GM21381 (cell line): ENCODE data around the gene MADD.

Experiments used
- ATAC-seq: cut with Tn5 transposase; IDR thresholded peaks from one replicate; pipeline ENCODE4 v1.9.1; 2021; ENCODE audit warnings: mild to moderate bottlenecking, moderate library complexity; ENCODE audit not compliant: unreplicated experiment

The MADD gene

GRCh38 chr11:47269829-47270305 lies at the start of gene MADD:
MADD (plus strand) TSS chr11:47270133.
- peak; percentile 69 for ATAC-seq

DNA sequence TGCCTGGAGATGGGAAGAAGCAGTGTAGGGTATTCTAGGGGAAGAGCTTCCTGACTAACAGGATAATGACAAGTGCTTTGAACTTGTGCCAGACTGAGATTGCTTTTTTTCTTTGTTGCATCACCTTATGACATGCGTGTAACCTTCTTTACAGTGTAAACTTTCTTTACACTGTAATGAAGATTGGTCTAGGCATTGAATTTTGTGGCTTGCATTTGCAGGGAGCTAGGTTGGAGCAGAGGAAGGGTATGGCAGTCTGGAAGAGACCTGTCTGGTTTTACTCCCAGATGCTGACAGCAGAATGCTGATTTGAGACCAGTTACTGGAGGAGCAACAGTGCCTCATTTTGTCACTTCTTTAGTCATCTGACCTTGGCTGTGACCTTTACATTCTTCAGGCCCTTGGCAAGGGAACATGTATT lies 49.5 kb upstream of the MADD start:
- ATAC-seq, result no peak

GRCh38 chr11:47222696-47223095 lies 47.2 kb upstream of the MADD start:
- ATAC-seq, result no peak

- ATAC-seq, result peak; percentile 81
Observed at GRCh38 chr11:47225552-47226400, 44.2 kb upstream of the MADD start.

GRCh38 chr11:47229161-47229560 lies 40.8 kb upstream of the MADD start:
- ATAC-seq, result no peak

DNA sequence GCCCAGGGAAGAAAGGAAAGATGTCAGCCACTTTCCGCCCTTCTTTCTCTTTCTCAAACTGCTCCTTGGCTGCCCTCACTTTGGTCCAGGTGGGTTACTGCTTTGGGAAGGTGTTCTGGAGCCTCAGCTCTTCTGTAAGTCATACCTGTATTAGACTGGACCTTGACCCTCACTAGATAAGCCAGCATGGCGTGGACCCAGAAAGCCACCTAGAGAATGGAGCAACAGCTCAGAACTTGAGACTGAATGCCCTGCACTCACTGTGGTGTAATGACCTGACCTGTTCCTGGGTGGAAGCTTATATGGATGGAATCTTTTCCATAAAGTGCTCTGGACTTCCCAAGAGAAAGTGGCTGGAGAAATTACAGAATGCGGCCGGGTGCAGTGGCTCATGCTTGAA lies 36.9 kb upstream of the MADD start:
- no peak for ATAC-seq

DNA sequence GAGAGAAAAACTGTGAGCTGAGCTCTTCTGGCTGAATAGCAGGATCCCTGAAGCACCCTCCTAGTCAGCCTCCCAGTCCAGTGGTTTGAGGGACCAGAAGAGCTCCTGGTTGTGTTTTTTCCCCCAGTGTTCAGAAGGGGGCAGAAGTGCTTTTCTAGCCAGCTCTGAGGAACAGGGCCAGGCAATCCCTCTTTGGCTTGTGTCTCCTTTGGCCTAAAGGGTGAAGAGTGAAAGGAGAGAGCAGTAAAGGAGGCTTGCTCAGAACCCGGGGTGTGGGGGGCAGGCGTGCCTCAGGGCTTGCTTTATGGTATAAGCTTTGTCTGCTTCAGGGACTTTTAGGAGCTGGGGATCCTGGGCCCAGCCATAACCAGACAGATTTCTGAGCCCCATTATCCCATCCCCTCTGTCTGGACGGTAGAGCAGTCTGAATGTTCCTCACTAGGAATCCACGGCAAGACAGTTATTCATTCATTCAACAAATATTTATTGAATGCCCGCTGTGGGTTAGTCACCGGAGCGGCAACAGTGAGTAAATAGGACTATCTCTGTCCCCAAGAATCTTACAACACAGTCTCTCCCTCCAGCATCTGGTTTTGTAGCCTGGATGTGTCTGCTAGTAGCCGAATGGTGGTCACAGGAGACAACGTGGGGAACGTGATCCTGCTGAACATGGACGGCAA lies 35.8 kb upstream of the MADD start:
- ATAC-seq, result no peak

DNA sequence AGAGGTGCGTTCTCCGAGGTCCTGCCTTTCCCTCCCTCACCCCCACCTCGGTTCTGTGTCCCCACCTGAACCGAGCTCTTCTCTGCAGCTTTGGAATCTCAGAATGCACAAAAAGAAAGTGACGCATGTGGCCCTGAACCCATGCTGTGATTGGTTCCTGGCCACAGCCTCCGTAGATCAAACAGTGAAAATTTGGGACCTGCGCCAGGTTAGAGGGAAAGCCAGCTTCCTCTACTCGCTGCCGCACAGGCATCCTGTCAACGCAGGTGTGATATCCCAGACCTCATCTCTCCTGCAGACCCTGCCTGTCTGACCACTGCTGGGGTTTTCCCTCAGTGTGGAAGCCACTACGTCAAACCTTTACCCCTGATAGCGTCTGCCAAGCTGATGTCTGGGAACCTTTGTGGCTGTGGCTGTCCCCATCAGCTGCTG lies 35.2 kb upstream of the MADD start:
- no peak for ATAC-seq

DNA sequence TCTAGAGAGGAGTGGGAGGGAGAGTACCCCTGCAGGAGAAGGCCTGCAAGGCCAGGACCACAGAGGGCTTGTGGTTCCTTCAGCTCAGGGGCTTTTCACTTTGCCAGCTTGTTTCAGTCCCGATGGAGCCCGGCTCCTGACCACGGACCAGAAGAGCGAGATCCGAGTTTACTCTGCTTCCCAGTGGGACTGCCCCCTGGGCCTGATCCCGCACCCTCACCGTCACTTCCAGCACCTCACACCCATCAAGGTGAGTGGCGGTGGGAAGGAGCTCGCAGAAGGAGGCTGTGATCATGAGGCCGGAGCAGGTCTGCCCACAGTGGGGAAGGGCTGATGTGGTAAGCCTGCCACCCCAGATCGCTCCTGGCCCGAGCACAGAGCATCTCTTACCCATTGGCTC lies 34.8 kb upstream of the MADD start:
- no peak for ATAC-seq

DNA sequence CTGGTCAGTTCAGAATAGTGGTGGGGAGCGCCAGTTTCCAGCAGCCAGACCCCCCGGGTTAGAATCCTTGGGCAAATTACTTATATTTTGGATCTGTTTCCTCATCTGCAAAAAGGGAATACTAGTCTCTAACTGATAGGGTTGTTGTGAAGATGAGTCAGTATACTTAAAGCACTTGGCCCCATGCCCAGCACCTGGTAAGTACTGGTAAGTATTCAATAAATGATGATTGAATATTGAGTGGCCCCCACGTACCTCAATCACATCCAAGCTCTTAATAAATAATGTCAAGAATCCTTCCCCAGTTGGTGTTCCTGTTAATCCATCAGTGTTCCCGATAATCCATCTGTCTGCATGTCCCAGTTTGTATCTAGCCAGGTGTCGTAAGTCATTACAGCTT lies 33.5 kb upstream of the MADD start:
- no peak for ATAC-seq

DNA sequence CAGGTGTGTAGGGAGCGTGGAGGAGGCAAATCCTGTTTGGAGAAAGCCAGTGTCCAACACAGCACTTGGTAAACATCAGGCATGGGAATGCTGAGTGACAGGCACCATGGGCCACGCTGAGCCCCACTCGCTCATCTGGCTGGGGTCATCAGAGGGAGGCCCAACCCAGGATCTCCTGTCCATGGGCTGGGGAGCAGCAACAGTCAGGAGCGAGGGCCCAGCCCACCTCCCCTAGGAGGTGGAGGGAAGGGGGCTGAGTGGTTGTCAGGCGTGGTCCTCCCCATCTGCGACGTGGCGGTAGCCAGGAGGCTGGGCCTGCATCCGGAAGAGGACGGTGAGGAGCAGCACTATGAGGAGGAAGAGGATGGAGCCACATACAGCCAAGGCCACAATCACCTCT lies 30.1 kb upstream of the MADD start:
- ATAC-seq, result no peak

GRCh38 chr11:47241841-47242301 lies 28.1 kb upstream of the MADD start:
- no peak for ATAC-seq

GRCh38 chr11:47242596-47243192 lies 27.2 kb upstream of the MADD start:
- no peak for ATAC-seq

GRCh38 chr11:47243454-47243853 lies 26.5 kb upstream of the MADD start:
- no peak for ATAC-seq

GRCh38 chr11:47244448-47245350 lies 25.2 kb upstream of the MADD start:
- ATAC-seq, result no peak

DNA sequence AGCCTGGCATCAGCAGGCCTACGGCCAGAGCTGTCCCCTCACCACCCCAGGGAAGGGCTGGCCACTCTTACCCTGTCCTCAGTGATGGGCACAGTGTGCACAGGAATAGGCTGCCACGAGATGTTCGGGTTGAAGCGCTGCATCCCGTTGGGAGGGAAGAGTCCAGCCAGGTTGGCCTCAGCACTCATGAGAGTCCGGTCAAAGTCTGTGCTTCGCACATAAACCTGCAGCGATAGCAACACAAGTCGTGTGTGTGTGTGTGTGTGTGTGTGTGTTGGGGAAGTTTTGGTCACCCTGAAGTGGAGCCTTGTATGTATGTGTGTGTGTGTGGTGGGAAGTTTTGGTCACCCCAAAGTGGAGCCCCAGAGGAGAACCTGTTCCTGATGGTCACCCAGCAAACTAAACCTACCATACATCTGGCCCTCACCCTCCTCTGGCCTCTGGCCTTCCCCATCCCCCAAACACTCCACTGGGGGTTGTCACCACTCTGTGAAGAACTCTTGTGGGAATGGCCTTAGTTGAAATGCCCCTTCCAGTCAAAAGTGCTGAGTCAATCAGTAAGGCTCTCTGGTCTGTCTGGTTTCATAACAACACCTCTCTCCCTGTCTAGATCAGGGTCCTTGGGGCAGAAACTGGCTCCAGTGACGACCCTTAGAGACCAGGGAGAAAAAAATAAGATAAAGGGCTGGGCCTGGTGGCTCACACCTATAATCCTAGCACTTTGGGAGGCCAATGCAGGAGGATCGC lies 24.1 kb upstream of the MADD start:
- no peak for ATAC-seq

DNA sequence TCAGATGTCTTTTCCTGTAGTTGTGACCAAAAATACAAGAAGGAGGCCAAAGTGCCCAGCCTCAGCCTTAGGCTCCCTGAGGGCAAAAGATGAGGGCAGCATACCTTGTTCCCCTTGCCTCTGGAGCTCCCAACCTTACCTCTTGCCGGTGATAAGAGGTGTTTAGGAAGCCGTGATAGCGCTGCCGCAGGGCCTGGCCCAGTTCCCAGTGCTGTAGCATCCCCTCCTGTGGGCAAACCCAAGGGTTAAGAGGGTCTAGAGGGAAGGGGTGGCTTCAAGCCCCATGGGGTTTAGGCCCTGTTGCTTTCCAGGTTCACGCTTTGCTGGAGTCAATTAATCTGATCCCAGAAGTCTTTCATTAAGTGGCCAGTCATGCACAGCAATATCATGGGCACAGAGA lies 22.4 kb upstream of the MADD start:
- ATAC-seq, result no peak

DNA sequence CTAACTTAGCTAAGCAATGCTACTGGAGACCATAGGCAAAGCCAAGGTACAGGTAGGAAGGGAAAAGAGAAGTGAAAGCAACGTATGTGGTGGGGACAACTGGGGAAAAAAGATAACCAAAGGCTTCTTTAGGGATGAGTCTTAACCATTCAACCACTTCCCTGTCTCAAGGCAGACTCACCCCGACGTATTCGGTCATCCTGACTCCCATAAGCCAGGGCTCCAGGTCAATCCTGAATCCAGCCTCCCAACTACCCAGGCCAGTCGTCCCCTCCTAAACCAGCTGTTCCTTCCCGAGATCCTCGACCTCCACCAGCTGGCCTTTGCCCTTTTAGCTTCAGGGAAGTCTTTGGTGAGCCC lies 21.6 kb upstream of the MADD start:
- ATAC-seq, result peak; percentile 33

DNA sequence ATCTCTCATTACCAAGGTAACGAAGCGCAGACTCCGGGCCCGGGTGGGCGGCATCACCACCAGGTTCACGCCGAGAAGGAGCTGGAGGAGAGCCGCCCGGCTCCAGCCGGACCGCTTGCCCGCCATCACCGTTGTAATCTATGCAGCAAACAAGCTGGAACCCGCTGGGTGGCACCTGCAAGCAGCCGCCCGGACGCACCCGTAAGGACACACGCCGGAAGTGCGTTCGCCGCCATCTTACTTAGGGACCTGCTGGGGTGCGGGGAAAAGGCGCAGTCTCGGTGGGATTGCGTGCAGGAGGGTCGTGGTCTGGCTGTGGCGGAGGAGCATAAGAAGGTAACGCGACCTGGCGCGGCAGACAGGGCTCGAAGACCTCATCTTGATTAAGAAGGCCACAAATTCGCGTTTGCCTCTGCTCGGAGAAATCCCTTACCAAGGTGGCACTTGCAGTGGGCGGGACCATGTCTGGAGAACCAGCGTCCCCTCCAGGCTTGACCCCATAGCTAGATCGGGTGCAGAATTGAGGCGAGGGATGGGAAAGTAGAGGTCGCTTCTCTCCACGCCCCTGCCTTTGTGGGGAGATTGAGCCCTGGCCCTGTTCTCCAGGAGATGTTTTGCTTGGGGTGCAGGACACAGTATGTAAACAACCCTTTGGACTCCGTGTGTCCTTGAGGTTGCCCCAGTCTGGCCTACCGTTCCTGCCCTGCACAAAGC lies 21.1 kb upstream of the MADD start, which contains the start of gene ACP2:
Gene ACP2 (minus strand): TSS at position 151 of the 714 bp plus-strand sequence. CDS start 25 bp downstream, at position 126.
- ATAC-seq, result peak; percentile 93
